MM.1S (cell line): ENCODE measurements around the gene PLCXD3.

Source experiments
- EZH2 ChIP-seq: fragments of 300-600 bp; sonication (generic); optimal IDR thresholded peaks from 2 replicates; pipeline ENCODE3; 2017; ENCODE audit warnings: low read depth, mild to moderate bottlenecking, antibody characterized with exemption, low read length, mixed read lengths
- TF ChIP-seq, protein P1 (sequence below): fragments of 300-600 bp; sonication (generic); IDR thresholded peaks from 2 replicates; pipeline ENCODE4 v1.5.1; 2016; ENCODE audit warnings: antibody characterized with exemption, low read length, mixed read lengths

DNA sequence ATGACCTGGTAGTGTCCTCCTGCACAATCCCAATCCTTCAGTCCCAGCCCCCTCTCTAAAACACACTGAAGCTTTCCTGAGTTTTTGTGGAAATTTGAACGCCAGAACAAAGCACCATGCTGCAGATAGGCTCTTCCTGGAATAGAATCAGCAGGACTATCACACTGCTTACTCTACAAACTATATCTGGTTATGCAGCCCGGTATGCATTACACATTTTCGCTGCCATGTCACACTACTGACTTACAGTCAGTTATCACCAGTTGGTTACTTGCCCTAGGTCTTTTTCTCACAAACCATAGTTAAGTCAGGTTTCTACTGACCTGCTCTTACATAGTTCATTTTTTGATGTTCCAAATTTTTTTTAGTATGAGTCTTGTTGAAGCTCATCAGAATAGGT lies 24.9 kb downstream of the PLCXD3 start:
- TF ChIP-seq, protein P1, sequence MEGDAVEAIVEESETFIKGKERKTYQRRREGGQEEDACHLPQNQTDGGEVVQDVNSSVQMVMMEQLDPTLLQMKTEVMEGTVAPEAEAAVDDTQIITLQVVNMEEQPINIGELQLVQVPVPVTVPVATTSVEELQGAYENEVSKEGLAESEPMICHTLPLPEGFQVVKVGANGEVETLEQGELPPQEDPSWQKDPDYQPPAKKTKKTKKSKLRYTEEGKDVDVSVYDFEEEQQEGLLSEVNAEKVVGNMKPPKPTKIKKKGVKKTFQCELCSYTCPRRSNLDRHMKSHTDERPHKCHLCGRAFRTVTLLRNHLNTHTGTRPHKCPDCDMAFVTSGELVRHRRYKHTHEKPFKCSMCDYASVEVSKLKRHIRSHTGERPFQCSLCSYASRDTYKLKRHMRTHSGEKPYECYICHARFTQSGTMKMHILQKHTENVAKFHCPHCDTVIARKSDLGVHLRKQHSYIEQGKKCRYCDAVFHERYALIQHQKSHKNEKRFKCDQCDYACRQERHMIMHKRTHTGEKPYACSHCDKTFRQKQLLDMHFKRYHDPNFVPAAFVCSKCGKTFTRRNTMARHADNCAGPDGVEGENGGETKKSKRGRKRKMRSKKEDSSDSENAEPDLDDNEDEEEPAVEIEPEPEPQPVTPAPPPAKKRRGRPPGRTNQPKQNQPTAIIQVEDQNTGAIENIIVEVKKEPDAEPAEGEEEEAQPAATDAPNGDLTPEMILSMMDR: no peak
- no peak for TF ChIP-seq EZH2
